GM21526 (cell line): ENCODE measurements around the gene SYNGR1.
"Not testable (repeated sequence)": the region's sequence is repeated elsewhere in the genome, so short reads cannot be mapped to it uniquely, and the experiment has no call there.

ENCODE experiments used
- ATAC-seq: cut with Tn5 transposase; IDR thresholded peaks from one replicate; pipeline ENCODE4 v1.9.1; 2021; ENCODE audit warnings: moderate library complexity; ENCODE audit not compliant: unreplicated experiment, low FRiP score

Gene SYNGR1

GRCh38 chr22:39349506-39349966 is 255 bp upstream of the SYNGR1 start:
- no peak for ATAC-seq

DNA sequence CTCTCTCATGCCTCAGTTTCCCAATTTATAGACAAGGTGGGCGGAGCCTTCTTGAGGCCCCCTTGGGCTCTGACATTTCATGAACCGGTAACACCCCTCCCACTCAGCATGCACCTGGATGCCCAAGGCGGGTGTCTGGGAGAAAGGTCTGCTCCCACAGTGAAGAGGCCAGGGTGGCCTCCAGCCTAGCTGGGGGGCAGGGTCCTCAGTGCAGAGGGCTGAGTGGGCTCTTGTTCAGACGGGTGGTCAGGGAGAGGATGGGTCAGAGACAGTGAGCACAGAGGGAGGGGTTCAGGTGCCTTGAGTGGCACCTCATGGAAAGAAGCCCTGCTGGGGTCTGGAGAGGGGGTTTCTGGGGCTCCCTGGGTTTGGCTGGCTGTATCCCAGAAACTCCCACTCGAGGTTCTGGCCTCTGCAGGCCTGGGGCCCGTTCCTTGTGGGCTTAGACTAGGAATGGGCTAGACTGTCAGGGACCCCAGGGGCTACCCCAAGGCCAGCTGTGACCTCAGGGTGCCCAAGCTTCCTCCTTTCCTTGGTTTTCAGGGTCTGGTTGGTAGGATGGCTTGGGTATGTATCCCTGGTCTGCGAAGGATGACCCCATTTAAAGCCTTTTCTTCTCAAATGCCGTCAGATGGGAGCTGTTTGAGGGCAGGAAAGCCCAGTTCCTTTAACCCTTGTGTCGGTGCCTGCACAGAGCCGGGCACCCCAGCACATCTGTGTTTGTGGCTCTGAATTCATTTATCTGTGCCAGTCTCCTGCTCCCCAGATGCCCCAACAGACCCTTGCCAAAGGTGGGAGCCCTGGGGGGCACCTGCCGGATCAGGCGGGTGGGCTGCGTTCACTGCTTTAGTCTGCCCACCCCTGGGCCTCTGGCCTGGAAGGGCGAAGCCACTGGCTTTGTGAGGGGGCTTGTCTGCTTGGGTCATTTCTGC is 1.2 kb downstream of the SYNGR1 start:
- no peak for ATAC-seq

DNA sequence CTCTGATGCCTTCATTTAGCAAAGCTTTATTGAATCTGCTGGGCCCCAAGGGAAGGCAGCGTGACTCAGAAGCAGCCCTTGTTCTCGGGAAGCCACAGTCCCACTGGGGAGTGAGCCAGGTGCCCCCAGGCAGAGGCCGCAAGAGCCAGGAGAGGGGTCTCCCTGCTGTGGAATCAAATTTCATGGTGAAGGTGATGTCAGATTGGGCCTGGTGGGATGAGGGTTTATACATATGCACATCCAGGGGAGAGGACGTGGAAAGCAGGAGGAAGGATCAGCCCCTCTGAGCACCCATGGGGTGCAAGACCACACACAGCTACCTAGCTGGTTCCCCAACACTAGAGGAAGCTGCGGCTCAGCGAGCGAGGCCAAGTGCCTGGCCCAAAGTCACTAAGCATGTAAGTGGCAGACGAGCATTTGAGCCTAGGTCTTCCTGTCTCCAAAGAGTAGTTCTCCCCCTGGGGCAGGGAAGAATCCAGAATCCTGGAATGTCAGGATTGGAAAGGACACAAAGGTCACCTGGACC is 2.0 kb downstream of the SYNGR1 start:
- ATAC-seq, result no peak

- ATAC-seq, result no peak
Observed at GRCh38 chr22:39352306-39352891, 2.6 kb downstream of the SYNGR1 start.

DNA sequence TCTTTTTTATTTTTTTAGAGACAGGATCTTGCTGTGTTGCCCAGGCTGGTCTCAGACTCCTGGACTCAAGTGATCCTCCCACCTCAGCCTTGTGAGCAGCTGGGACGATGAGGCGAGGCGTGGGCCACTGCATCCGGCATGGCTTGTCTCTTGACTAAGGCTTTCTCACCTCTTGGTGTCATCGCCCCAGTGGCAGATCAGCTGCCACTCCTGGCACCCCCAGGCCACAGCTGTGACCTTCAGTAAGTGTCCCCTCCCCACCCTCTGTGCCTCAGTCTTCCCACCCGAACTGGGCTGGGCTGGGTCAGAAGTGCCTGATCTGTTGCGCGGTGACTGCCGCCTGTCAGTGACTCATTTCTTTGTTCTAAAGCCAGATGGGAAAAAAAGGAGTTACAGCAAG is 3.6 kb downstream of the SYNGR1 start:
- no peak for ATAC-seq

DNA sequence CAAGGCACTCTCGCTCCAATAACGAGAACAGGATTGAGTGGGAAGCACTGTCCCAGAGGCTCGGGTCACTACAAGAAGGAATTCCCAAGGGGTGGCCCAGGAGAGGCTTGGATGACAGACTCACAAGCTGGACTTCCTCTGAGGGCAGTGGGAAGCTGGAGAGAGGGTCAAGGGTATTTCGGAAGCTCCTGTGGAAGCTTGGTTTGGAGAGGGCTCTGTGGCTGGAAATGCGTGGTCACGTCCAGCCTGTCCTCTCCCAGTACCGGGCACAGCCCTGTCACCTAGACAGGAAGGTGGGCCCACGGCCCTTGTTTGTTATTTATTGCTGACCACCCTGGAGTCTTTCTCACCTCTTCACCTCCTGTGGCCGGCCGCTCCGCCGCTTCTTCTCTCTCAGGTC is 5.3 kb downstream of the SYNGR1 start:
- ATAC-seq, result no peak

DNA sequence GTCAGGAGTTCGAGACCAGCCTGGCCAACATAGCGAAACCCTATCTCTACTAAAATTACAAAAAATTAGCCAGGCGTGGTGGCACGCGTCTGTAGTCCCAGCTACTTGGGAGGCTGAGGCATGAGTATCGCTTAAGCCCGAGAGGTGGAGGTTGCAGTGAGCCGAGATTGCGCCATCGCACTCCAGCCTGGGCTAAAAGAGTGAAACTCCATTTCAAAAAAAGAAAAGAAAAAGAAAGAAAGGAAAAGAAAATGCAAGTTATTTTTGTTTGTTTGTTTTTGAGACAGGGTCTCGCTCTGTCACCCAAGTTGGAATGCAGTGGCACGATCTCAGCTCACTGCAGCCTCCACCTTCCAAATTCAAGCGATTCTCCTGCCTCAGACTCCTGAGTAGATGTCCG is 6.0 kb downstream of the SYNGR1 start:
- not testable (repeated sequence) for ATAC-seq

DNA sequence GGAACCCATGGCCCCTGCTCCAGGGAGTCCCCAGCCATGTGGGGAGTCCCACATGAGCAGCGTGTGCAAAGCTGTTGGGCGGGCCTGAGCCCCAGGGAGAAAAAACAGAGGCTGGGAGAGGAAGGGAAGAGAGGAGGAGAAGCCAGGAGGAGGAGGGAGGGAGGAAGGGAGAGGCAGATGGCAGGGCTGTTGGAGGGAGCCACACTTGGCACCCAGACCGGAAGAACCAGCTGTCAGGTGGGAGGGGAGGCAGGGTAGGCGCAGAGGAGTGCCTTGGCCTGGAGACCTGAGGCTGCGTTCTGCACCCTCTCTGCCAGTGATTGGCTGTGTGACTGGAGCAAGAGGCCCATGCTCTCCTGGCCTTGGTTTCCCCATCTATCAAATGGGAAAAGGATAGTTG is 6.7 kb downstream of the SYNGR1 start:
- ATAC-seq, result no peak

DNA sequence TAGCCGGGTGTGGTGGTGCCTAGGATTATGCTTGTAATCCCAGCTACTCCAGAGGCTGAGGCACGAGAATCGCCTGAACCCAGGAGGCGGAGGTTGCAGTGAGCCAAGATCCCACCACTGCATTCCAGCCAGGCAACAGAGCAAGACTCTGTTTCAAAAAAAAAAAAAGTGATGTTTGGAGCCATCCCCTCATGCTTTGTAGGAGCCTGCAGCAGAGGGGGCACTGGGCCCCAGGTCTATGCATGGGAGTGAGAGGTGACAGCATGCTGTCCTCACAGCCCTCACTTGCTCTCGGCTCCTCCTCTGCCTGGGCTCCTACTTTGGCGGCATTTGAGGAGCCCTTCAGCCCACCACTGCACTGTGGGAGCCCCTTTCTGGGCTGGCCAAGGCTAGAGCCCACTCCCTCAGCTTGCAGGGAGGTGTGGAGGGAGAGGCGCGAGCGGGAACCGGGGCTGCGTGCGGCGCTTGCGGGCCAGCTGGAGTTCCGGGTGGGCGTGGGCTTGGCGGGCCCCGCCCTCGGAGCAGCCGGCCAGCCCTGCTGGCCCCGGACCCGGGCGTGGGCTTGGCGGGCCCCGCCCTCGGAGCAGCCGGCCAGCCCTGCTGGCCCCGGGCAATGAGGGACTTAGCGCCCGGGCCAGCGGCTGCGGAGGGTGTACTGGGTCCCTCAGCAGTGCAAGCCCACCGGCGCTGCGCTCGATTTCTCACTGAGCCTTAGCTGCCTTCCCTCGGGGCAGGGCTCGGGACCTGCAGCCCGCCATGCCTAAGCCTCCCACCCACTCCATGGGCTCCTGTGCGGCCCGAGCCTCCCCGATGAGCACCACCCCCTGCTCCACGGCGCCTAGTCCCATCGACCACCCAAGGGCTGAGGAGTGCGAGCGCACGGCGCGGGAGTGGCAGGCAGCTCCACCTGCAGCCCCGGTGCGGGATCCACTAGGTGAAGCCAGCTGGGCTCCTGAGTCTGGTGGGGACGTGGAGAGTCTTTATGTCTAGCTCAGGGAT is 7.6 kb downstream of the SYNGR1 start:
- ATAC-seq, result not testable (repeated sequence)

DNA sequence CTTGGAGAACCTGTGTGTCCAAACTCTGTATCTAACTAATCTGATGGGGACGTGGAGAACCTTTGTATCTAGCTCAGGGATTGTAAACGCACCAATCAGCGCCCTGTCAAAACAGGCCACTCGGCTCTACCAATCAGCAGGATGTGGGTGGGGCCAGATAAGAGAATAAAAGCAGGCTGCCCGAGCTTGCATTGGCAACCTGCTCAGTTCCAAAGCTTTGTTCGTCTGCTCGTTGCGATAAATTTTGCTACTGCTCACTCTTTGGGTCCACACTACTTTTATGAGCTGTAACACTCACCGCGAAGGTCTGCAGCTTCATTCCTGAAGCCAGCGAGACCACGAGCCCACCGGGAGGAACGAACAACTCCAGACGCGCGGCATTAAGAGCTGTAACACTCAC is 8.4 kb downstream of the SYNGR1 start:
- ATAC-seq, result not testable (repeated sequence)

DNA sequence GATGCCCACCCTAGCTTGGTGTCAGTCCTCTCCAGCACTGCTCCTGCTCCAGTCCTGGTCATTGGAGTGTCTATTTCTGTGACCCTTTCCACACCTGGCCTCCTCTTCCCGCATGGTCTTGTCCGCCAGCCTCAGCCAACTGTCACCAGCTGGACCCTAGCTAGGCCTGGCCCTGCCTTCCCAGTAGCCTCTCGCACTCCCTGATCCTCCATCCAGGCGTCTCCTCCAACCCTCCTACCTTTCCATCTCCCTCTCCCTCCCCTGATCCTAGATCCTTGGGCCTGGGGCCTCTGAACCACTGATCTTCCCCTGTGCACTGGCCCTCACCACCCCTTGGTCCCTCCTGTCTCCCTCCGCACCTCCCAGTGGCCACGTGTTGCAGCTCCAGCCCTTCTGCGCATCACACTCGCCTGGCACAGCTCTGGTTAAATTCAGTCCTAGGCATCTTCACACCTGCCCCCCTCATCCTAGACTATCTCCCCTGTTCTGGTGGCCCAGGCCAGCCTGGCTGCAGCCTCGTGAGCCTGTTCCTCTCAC is 9.9 kb downstream of the SYNGR1 start:
- ATAC-seq, result no peak

GRCh38 chr22:39360242-39360641 is 10.5 kb downstream of the SYNGR1 start:
- no peak for ATAC-seq

GRCh38 chr22:39360674-39361413 is 11.1 kb downstream of the SYNGR1 start:
- no peak for ATAC-seq

- no peak for ATAC-seq
Observed at GRCh38 chr22:39361496-39361895, 11.7 kb downstream of the SYNGR1 start.

GRCh38 chr22:39362271-39362670 is 12.5 kb downstream of the SYNGR1 start:
- ATAC-seq, result no peak

DNA sequence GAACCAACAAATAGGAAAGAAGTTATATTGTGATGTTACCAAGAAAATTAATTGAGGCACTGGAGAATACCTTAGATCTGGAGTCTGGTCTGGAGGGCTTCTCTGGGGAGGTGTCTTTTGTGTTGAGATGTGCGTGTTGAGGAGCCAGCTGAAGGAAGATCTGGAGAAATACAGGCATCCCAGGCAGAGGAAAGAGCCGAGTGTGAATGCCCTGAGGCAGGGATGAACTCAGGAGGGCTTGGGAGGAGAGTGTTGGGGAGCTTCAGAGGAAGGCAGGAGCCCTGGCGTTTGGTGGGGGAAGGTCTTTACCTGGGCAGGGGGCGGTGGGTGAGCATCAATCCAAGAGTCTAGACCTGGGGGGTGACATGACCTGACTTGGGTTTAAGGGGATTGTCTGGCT is 13.1 kb downstream of the SYNGR1 start:
- ATAC-seq, result no peak

GRCh38 chr22:39363751-39364515 is 14.1 kb downstream of the SYNGR1 start:
- no peak for ATAC-seq

GRCh38 chr22:39364714-39365491 is 15.1 kb downstream of the SYNGR1 start:
- no peak for ATAC-seq
